IPS-NIHi7 (cell line): Measurements from ENCODE around the gene HERC5.
"Not testable (repeated sequence)": the region's sequence is repeated elsewhere in the genome, so short reads cannot be mapped to it uniquely, and the experiment has no call there.

ENCODE experiments used
- DNase-seq: peaks from one replicate; pipeline ENCODE4 v3.0.0; 2012; ENCODE audit warnings: mixed read lengths; ENCODE audit errors: extremely low spot score

Gene HERC5

GRCh38 chr4:88448211-88448765 lies 8.6 kb upstream of the HERC5 start:
- DNase-seq = not testable (repeated sequence)

DNA sequence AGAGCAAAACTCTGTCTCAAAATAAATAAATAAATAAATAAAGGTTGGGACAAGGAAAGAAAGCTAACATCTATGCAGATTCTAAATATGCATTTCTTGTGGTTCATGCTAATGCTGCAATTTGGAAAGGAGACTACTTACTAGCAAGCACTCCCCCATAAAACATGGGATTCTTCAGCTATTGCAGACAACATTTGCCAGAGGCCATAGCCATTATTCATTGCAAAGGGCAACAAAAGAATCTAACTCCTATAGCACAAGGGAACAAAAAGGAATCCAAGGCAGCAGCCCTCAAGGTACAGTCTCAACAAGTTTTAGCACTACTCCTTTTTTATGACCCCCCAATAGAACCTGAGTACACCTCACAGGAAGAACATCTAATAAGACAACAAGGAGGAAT lies 8.0 kb upstream of the HERC5 start:
- DNase-seq = no peak

DNA sequence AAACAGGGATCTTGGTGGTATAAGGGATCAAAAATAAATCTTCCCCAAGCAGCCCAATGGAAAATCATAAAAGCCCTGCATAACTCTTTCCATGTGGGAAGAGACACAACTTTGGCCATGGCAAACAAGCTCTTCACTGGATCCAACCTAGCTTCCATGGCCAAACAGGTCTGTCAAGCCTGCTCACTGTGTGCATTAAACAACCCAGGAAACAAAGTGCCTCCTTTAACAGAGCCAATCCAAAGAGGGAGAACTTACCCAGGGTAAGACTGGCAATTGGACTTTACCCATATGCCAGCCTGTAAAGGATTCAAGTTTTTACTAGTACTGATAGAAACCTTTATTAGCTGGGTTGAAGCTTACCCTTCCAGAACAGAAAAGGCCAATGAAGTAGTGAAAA lies 7.6 kb upstream of the HERC5 start:
- no peak for DNase-seq

DNA sequence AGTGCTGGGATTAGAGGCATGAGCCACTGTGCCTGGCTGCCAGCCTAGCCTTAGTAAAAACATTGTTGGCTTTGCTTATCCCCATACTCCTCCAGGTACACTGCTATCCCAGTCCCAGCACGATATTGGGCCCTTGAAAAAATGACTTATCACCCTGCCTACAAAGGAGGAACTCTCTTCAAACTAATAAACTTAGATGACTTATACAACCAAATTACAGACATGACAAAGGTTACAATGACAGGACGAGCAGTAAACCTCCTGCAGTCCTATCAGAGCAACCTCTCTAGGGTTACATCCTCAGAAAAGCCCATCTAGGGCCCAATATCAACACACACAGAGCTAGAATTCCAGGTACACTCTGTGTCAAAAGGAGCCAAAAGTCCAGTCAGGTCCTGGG lies 5.7 kb upstream of the HERC5 start:
- no peak for DNase-seq

- DNase-seq = no peak
These were observed 4.0 kb upstream of the HERC5 start for GRCh38 chr4:88452912-88453311.

GRCh38 chr4:88457307-88458103 lies 586 bp downstream of the HERC5 start:
- peak; percentile 63 for DNase-seq

- DNase-seq = no peak
These were observed 1.3 kb downstream of the HERC5 start for GRCh38 chr4:88458104-88458740.

GRCh38 chr4:88465653-88466192 lies 8.8 kb downstream of the HERC5 start:
- DNase-seq = no peak

DNA sequence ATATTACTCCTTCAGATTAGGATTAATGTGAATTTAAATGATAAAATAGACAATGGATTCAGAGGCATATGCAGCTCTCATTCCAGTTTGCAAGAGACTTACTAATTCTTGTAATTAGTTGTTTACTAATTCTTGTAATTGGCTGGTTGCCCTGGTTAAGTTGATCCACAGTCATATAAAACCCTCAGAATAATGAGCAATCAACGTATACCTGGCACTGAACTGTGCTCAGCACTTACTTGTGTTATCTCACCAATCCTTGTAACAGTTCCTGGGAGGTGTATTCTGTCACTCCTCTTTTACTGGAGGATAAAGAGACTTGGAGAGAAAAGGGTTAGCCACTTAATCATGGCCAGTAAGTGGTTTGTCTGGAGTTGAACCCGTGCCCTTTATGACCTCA lies 10.5 kb downstream of the HERC5 start:
- DNase-seq = no peak

GRCh38 chr4:88477229-88477860 lies 20.4 kb downstream of the HERC5 start:
- no peak for DNase-seq

DNA sequence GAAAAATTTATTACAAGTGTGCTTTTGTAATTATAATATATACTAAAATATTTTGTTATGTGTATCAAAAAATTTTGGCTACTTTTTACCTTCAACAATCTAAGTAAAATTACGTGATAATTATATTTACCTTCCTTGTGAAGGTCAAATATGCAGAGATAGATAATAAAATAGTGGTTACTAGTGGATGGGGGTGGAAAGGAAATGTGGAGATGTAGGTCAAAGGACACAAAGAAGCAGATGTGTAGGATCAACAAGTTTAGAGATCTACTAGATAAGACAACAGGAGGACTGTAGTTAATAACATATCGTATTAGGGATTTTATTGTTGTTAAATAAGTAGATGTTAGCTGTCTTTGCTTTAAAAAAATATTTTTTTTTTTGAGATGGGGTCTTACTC lies 21.3 kb downstream of the HERC5 start:
- DNase-seq = no peak

DNA sequence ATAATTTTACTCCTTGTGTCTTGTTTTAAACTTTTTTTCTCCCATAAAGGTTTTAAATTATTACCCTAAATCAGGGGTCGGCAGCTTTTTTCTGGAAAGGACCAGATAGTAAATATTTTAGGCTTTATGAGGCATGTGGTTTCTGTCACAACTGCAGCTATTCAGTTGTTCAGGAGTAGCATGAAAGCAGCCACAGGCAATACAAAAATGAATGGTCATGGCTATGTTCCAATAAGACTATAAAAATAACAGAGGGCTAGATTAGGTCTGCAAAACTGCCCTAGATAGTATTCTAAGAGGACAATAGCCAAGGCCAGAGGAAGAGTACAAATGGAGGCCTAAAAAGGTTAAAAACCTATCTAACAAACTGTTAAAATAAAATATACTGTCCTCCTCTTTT lies 24.6 kb downstream of the HERC5 start:
- no peak for DNase-seq

DNA sequence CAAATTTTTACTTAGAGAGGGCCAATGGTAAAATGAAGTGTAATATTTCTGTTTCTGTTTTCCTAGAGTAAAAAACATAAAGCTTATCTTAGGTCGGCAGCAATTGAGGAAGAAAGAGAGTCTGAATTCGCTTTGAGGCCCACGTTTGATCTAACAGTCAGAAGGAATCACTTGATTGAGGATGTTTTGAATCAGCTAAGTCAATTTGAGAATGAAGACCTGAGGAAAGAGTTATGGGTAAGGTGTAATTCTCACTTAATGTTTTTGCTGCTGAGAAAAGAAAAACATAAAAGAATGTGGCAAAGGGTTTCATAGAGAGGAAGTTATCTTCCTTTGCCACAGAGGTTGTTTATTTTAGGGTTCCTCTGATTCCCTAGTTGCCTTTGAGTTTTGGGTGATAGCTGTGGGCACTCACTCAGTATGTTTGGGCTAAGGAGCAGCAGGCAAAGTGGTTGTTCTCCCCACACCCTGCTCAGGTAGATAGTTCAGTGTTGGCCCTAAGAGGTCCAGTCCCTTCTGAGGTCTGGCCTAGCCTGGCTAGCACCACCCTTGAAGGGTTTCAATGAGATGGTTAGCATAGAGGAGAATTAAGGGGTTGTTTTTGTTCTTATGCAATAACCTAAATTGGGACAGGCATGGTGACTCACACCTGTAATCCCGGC lies 32.3 kb downstream of the HERC5 start:
- DNase-seq = no peak

DNA sequence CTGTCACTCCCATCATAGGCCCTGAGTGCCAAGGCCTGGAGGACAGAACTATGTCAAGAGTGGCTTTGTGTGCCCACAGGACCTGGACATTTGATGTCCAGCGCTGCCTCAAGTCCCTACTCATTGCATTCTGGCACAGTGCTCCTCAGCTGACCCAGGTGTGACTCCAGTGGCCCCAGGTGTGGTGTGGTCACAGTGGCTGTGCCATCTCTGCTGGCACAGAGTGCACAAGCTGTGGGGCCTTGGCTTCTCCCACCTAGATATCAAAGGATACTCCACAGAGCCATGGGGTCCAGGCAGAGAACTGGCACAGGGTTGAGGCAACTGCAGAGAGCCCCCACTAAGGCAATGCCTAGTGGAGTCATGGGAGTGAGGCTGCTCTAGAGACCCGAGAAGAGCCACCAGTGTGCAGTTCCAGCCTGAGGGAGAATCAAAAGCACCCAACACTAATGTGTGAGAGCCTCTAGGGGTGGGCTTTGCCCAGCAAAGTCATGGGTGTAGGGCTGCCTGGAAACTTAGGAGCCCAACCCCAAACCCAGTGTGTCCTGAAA lies 41.0 kb downstream of the HERC5 start:
- DNase-seq = no peak

GRCh38 chr4:88503344-88503743 lies 46.4 kb downstream of the HERC5 start:
- no peak for DNase-seq

DNA sequence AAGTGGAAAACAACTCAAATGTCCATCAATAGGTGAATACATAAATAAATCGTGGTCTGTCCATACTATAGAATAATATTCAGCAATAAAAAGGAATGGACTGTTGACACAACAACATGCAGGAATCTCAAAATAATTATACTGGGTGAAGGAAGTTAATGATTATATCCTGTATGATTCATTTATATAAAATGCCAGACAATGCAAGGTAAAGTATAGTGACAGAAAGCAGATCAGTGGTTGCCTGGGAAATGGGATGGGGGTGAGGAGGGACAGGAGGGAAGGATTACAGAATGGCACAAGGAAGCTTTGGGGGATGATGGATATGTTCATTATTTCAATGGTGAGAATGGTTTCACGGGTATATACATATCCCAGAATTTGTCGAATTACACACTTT lies 54.3 kb downstream of the HERC5 start:
- DNase-seq = no peak

- DNase-seq = no peak
These were observed 57.9 kb downstream of the HERC5 start for GRCh38 chr4:88514557-88515511.

DNA sequence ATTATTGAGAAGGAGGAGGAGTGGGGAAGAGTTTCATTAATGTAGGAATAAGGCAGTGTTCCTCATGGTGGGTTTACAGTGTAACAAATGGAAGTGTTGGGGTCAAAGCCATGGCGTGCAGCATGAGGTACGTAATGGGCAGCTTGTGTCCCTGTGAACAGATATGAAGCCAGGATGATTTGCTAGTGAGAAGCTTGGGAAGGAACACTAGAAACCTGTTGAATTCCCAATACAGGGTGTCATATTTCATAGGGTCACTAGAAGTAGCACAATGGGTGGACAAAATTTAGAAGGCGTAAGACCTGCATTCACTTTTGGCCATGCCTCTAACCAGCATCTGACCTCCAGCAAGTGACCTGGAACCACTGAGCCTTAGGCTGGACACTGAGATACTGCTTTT lies 59.8 kb downstream of the HERC5 start:
- no peak for DNase-seq

GRCh38 chr4:88517825-88518224 lies 60.9 kb downstream of the HERC5 start:
- no peak for DNase-seq

DNA sequence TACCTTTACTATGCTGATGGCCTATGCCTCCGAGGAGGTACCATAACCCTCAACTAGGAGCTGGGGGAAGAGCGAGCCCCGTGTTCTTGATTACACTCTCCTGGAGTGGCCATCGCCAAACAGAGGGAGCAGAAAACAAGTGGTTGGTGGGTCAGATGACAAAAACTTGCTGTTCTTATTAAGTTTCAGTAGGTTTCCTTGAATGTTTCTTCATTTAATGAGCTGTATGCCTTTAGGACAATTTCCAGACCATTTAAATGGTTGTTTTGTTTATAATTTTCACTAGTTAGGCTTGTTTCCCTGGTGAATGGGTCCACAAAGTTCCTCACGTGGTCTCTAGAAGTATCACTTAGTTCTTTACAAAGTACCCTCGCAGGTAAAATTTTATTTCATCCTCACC lies 62.0 kb downstream of the HERC5 start:
- no peak for DNase-seq
